ENCODE results near the gene PSME1.

DNA sequence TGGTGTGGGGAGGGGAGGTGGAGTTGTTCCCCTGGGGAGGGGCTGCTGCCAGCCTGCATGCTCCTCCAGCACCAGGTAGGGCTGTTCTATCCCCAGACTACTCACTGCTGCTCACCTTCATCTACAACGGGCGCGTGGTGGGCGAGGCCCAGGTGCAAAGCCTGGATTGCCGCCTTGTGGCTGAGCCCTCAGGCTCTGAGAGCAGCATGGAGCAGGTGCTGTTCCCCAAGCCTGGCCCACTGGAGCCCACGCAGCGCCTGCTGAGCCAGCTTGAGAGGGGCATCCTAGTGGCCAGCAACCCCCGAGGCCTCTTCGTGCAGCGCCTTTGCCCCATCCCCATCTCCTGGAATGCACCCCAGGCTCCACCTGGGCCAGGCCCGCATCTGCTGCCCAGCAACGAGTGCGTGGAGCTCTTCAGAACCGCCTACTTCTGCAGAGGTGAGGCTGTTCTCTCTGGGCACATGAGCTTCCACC, 28.6 kb downstream of the PSME1 start:
- TF ChIP-seq, protein P1, sequence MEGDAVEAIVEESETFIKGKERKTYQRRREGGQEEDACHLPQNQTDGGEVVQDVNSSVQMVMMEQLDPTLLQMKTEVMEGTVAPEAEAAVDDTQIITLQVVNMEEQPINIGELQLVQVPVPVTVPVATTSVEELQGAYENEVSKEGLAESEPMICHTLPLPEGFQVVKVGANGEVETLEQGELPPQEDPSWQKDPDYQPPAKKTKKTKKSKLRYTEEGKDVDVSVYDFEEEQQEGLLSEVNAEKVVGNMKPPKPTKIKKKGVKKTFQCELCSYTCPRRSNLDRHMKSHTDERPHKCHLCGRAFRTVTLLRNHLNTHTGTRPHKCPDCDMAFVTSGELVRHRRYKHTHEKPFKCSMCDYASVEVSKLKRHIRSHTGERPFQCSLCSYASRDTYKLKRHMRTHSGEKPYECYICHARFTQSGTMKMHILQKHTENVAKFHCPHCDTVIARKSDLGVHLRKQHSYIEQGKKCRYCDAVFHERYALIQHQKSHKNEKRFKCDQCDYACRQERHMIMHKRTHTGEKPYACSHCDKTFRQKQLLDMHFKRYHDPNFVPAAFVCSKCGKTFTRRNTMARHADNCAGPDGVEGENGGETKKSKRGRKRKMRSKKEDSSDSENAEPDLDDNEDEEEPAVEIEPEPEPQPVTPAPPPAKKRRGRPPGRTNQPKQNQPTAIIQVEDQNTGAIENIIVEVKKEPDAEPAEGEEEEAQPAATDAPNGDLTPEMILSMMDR (conservative IDR thresholded peaks at IDR 0.05 in 1 of 2, IDR thresholded peaks at IDR 0.05 in 1 of 2; ENCODE audit: extremely low read depth in 1 of 2, insufficient read depth in 1 of 2, low read depth in 1 of 2, low read length in 2 of 2) = no peak
- no peak for TF ChIP-seq EZH2 (IDR thresholded peaks at IDR 0.05; ENCODE audit: borderline replicate concordance, low read length)
